Lower leg skin (tissue), 3 donors: ENCODE results near the gene ZNF674.
"Not testable (repeated sequence)": the region's sequence is repeated elsewhere in the genome, so short reads cannot be mapped to it uniquely, and the experiment has no call there.

ENCODE experiments used
- POLR2A ChIP-seq, 2 donors: fragments of 450-650 bp; IDR thresholded peaks; one replicate each; pipeline ENCODE4 v1.6.1; 2016 to 2017; ENCODE audit warnings: antibody characterized with exemption in 2 of 2, mild to moderate bottlenecking in 1 of 2, moderate library complexity in 1 of 2
- TF ChIP-seq, protein P1 (sequence below), 3 donors: fragments of 450-650 bp; IDR thresholded peaks; one replicate each; pipeline ENCODE4 v1.5.1; 2016; ENCODE audit warnings: antibody characterized with exemption in 3 of 3, mild to moderate bottlenecking in 3 of 3, moderate library complexity in 2 of 3

DNA sequence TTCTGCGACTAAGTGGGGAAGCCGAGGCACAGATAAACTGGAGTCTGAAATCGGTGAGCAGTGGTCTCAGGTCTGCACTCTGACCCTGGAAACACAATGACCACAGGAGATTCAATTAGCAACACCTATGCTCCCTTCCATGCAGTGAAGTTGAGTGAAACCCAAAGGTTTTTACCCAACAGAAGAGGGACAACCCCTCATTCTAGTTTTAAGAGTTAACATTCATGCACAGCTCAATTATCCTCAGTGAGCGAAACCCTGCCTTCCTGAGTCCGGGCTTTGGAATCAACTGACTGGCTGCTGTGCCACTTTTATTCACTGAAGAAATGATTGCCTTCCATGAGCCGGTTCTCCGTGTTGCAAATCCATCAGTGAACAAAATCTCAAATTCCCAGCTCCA lies 694 bp downstream of the ZNF674 start:
- not testable (repeated sequence) for TF ChIP-seq POLR2A (IDR thresholded peaks at IDR 0.05)
- TF ChIP-seq, protein P1, sequence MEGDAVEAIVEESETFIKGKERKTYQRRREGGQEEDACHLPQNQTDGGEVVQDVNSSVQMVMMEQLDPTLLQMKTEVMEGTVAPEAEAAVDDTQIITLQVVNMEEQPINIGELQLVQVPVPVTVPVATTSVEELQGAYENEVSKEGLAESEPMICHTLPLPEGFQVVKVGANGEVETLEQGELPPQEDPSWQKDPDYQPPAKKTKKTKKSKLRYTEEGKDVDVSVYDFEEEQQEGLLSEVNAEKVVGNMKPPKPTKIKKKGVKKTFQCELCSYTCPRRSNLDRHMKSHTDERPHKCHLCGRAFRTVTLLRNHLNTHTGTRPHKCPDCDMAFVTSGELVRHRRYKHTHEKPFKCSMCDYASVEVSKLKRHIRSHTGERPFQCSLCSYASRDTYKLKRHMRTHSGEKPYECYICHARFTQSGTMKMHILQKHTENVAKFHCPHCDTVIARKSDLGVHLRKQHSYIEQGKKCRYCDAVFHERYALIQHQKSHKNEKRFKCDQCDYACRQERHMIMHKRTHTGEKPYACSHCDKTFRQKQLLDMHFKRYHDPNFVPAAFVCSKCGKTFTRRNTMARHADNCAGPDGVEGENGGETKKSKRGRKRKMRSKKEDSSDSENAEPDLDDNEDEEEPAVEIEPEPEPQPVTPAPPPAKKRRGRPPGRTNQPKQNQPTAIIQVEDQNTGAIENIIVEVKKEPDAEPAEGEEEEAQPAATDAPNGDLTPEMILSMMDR (IDR thresholded peaks at IDR 0.05) = not testable (repeated sequence)
